ENCODE data around the gene UBL4B. TPM values are rescaled to one million over a fixed set of nuclear protein-coding genes. Genes with fewer than 3 reads are reported as not detected.

The UBL4B gene
- total and polyA plus RNA-seq, 9 of the 15 experiments (the other 6 are each of a cell fraction or from before 2014, with no cell fraction given) = not detected

GRCh38 chr1:110084227-110085078 is 27.8 kb upstream of the UBL4B start (continued):
- TF ChIP-seq ZBTB49 (CRISPR knock-in tag; IDR thresholded peaks at IDR 0.05; ENCODE audit: borderline replicate concordance) = no peak
- TF ChIP-seq ZKSCAN1 (IDR thresholded peaks at IDR 0.05; ENCODE audit: low read depth, low read length) = no peak
- no peak for TF ChIP-seq ATF4 (CRISPR knock-in tag; IDR thresholded peaks at IDR 0.05)
- no peak for TF ChIP-seq TFE3 (CRISPR knock-in tag; IDR thresholded peaks at IDR 0.05)
- no peak for TF ChIP-seq ZNF121 (CRISPR knock-in tag; conservative IDR thresholded peaks at IDR 0.05)
- TF ChIP-seq NFYB (IDR thresholded peaks at IDR 0.05; ENCODE audit: extremely low read depth, insufficient read length) = no peak
- no peak for TF ChIP-seq FOXM1 (IDR thresholded peaks at IDR 0.05; ENCODE audit: low read depth)
- no peak for TF ChIP-seq FOXM1 (CRISPR knock-in tag; IDR thresholded peaks at IDR 0.05; ENCODE audit: low read depth)
- no peak for TF ChIP-seq CREB3L1 (IDR thresholded peaks at IDR 0.05; ENCODE audit: borderline replicate concordance, low read depth)
- TF ChIP-seq ELF2 (CRISPR knock-in tag; IDR thresholded peaks at IDR 0.05) = no peak
- peak; percentile 26 to 34; a peak in 2 of 4 replicates for TF ChIP-seq NRF1 (conservative IDR thresholded peaks at IDR 0.05 in 1 of 2, IDR thresholded peaks at IDR 0.05 in 1 of 2)
- no peak for TF ChIP-seq GTF2B (IDR thresholded peaks at IDR 0.05; ENCODE audit: extremely low read depth, insufficient read length)
- TF ChIP-seq ZNF584 (CRISPR knock-in tag; IDR thresholded peaks at IDR 0.05; ENCODE audit: low read depth) = no peak
- TF ChIP-seq CREB5 (CRISPR knock-in tag; IDR thresholded peaks at IDR 0.05) = no peak
- no peak for TF ChIP-seq MCM2 (IDR thresholded peaks at IDR 0.05; ENCODE audit: low read depth)
